ENCODE measurements around the gene HES5.

DNA sequence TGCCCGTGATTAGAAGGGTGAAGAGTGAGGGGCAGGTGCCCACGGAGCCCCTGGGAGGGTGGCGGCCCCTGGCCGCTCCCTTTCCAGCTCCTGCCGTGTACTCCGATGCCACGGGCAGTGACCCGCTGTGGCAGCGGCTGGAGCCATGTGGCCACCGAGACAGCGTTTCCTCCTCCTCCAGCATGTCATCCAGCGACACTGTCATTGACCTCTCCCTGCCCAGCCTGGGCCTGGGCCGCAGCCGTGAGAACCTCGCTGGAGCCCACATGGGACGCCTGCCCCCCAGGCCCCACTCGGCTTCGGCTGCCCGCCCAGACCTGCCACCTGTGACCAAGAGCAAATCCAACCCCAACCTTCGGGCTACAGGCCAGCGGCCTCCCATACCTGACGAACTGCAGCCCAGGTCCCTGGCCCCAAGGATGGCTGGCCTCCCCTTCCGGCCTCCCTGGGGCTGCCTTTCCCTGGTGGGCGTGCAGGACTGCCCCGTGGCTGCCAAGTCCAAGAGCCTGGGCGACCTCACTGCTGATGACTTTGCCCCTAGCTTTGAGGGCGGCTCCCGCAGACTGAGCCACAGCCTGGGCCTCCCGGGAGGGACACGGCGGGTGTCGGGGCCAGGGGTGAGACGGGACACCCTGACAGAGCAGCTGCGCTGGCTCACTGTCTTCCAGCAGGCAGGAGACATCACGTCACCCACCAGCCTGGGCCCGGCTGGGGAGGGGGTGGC lies 25.7 kb downstream of the HES5 start:
- TF ChIP-seq YY1 (IDR thresholded peaks at IDR 0.05; ENCODE audit: insufficient read depth, insufficient read length) (no peak), ZNF274 (IDR thresholded peaks at IDR 0.05; ENCODE audit: low read depth, low read length) (no peak), SUZ12 (IDR thresholded peaks at IDR 0.05; ENCODE audit: extremely low read depth, insufficient read depth, insufficient read length) (no peak)

Data from NT2/D1 (cell line).